Measurements from ENCODE around the gene CCDC78.
"Not testable (repeated sequence)": the region's sequence is repeated elsewhere in the genome, so short reads cannot be mapped to it uniquely, and the experiment has no call there.

CCDC78 gene

GRCh38 chr16:691242-691641 is 35.0 kb downstream of the CCDC78 start:
- DNase-seq, result not testable (repeated sequence)

GRCh38 chr16:689175-689897 is 36.9 kb downstream of the CCDC78 start:
- DNase-seq, result no peak

DNA sequence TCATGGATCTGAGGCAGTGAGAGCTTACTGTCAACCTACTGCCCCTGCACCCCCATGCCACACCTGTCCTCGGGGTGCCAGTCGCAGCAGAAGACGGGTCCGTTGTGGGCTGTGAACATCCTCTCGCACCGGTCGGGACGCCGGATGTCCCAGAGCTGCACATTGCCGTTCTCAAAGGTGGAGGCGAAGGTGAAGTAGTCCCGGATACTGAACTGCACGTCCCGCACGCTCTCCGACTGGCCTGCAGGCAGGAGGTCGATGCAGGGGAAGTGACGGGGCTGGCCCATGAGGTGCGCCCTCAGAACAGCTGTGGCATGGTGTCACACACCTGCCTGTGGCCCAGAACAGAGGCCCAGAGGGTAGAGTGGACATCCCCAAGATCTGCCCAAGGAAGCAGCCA is 38.7 kb downstream of the CCDC78 start:
- DNase-seq, result no peak

DNA sequence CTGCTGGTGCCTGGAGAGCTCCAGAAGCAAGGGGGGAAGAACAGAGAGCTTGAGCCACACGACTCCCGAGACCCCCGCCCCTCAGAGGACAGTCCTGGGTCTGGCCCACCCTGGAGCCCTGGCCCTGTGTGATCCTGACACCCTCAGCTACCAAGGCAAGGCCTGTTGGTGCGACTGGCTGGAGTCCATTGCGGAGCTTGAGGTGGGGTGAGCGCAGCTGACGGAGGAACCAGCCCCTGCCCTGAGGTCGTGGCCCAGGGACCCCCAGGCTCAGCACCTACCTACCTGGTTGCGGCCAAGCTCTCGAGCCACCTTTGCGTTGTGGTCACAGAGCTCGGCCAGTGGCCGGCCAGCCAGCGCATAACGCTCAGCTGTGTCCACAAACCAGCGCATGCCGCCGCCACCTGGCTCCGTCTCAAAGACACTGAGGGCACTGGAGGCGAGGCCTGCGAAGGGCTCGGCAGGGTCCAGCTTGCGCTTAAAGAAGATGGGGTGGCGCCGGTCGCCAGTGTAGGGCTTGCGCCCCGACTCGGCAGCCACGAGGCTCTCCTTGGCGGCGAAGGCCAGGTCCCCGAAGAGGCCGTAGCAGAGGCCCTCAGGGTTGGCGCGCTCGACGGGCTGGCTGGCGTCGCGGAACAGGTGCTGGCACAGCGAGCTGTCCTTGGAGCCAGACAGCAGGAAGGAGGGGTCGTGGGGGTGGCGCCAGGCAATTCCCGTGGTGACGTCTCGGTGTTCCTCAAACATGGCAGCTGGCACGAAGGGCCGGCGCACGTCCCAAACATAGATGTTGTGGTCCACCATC is 39.6 kb downstream of the CCDC78 start:
- DNase-seq, result no peak

DNA sequence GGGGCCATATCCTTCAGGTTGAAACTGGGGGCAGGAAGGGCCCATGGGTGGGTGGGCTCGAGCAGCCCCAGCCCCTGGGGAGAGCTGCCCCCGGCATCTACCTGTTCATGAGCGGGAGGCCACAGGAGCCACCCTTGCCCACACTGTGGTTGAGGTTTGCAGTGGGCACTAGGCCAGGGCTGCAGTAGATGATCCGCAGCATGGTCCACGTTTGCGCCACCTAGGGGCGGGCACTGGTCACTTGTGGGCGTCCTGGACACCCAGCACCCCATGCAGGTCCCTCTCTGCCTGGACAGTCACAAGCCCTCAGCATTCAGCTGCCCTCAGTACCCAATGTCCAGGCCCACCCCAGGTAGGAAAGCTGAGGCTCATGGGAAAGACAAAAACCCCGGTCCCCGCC is 40.3 kb downstream of the CCDC78 start:
- peak in 1 of 2 donors; percentile 9 for DNase-seq

DNA sequence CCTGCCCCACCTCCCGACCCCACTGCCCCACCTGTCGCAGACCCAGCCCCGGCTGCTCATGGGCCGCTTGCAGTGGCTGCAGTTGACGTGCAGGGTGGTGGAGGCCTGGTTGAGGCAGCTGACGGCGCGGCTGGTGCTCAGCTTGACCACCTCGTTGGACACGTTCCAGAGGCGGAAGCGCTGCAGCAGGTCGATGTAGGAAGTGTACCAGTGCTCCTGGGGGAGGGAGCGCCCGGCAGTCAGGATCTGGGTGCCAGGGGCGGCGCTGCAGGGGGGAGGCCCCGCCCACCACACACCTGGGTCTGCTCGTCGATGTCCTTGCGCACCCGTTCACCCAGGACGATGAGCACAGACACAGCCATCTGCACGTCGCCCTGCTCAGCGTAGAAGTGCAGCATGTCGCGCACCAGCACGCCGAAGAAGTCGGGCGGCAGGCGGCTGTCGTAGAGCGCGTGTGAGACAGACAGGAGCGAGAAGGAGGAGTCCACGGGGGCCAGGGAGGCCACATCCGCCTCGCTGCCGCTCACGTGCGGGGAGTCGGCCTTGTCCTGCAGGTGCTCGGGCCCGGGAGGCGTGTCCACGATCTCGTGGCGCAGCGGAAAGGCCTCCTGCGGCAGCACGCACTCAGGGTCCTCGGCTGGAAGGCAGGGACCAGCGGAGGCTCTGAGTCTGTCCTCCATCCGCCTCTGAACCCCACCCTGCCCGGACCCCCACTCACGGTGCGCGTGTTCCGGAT is 41.1 kb downstream of the CCDC78 start:
- no peak for DNase-seq

- DNase-seq, result peak; percentile 74 to 87
These were observed 42.0 kb downstream of the CCDC78 start, which contains the start of gene JMJD8 for GRCh38 chr16:684071-684794. TSS of gene JMJD8 (minus strand) at chr16:684334. CDS start at chr16:684319, 15 bp downstream.

GRCh38 chr16:683396-684070 is 42.7 kb downstream of the CCDC78 start:
- DNase-seq, result no peak

DNA sequence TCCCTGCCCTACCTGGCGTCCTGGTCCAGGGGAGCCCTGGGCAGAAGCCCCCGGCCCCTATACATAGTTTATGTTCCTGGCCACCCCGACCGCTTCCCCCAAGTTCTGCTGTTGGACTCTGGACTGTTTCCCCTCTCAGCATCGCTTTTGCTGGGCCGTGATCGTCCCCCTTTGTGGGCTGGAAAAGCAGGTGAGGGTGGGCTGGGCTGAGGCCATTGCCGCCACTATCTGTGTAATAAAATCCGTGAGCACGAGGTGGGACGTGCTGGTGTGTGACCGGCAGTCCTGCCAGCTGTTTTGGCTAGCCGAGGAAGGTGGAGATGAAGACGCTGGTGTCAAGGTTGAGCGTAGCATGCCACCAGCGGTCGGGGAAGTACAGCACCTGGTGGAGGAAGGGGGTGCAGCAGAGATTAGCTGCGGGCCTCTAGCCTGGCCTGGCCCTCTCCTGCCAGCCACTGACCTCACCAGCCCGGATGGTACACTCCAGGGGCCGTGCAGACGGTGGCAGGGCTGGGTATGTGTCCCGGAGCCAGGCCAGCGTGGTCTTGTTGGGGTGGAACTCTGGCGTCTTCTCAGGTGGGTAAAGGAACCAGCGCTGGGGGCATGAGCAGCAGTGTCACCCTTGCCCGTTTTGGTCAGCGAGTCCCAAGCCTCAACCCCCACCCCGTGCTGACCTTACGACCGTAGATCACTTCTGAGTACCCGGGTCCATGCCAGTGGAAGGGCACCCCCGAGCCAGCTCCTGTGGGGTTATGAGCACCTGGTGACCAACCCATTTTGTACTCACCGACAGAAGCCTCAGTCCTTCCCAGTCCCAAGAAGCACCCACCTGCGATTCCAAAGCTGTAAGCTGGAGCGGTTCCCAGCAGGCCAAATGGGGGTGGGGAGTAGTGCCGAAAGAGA is 43.5 kb downstream of the CCDC78 start:
- DNase-seq, result no peak

GRCh38 chr16:681746-682427 is 44.4 kb downstream of the CCDC78 start:
- no peak for DNase-seq

DNA sequence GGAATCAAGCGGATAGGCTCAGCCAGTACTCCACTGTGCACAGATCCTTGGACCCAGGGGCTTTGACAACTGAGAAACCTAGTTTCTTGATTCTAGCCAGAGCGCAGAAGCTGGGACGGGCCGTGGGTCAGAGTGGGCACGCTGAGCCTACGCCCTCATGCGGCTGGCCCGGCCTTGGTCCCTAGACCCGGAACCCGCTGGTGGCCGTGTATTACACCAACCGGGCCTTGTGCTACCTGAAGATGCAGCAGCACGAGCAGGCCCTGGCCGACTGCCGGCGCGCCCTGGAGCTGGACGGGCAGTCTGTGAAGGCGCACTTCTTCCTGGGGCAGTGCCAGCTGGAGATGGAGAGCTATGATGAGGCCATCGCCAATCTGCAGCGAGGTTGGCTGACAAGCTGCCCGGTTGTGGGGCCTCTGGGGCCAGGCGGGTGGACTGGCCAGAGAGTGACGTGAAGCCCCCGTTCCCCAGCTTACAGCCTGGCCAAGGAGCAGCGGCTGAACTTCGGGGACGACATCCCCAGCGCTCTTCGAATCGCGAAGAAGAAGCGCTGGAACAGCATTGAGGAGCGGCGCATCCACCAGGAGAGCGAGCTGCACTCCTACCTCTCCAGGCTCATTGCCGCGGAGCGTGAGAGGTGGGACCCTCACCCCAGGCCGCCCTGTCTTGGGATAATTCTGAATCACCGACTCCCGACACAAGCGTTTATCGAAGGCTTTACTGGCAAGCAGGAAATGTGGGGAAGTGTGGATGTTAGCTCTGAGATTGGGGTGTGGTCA is 45.1 kb downstream of the CCDC78 start:
- DNase-seq, result peak in 1 of 2 donors; percentile 9

GRCh38 chr16:680625-680945 is 45.7 kb downstream of the CCDC78 start:
- DNase-seq, result no peak

- peak; percentile 66 to 82 for DNase-seq
These were observed 46.2 kb downstream of the CCDC78 start, which contains the start of gene STUB1 for GRCh38 chr16:679814-680624. TSS of gene STUB1 (plus strand) at chr16:680410. CDS start at chr16:680526, 116 bp downstream.

DNA sequence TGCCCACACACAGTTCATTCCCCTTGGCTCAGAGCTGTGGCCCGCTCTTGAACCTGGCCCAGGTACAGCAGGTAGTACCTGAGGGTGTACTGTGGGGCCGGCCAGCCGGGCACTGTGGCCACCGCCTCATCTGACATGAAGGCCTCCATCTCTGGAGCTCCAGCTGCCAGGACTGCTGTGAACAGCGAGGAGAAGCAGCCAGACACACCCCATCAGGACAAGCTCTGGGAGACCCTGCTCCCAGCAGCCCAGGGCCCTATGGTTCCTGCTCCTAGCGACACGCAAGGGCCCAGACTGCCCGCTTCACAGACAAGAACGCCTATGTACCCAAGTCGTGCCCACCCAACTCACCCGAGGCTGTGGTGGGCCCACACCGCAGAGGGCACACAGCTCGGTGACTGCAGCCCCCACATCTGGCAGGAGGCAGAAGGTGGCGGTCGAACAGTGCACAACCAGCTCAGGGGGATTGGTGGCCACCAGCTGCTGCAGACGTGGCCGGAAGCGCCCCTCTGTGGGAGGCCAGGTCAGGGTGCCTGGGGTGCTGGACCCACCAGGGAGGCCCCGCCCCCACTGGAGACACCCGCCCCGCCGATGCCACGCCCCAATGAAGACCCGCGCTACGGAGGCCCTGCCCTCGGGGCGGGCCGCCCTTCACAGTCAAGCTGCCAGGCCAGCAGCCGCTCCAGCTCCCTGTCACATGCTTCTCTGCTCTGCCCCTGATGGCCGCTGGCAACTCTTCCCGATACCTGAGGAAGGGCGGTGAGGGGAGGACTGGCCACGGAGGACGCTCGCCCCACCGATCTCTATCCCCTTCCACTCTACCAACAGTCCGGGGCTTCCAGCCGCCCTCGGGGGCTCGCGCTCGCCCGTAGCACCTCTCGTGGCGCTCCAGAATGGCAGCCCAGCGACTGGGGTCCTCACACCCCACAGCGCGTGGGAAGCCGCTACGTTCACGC is 47.1 kb downstream of the CCDC78 start:
- DNase-seq, result peak; percentile 33 to 76

- DNase-seq, result no peak
These were observed 47.9 kb downstream of the CCDC78 start for GRCh38 chr16:678209-678857.

GRCh38 chr16:677316-678190 is 48.7 kb downstream of the CCDC78 start:
- no peak for DNase-seq
